ENCODE data around the gene TRIM2.

TRIM2 gene

DNA sequence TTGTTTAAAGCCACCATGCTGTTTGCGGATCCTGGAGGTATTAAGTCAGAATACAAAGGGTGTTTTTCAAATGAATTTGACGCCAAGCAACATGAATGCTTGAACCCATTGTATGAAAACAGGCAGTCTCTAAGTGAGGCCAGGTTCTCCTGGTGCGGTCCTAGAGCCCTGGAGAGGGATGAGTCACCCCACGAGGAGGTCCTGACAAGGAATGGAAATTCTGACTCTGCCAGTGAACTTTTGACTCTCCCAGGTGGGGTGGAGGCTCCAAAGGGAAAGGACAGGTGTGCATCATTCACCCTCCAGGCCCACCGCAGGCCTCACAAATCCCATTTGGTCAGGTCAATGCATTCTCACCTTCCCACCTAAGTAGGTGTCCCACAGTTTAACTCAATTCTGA, 1.5 kb downstream of the TRIM2 start:
- H2BK120ac ChIP-seq (ENCODE audit: low read depth, low read length) = no peak overlapping the region
- H3K79me2 ChIP-seq (ENCODE audit: control insufficient read depth, insufficient read depth, low read length) = no peaks in the 10 kb centered on the region
- peaks cover 4% of the 10 kb centered on the region for H3K79me1 ChIP-seq (ENCODE audit: low read length)
- H3K4me3 ChIP-seq (ENCODE audit: low read length) = no peak overlapping the region
- no peak overlapping the region for H4K5ac ChIP-seq (ENCODE audit: low read length)
- H3K4me1 ChIP-seq (ENCODE audit: control insufficient read depth, low read depth, low read length) = peaks cover 25% of the 10 kb centered on the region
- no peak overlapping the region for H3K23ac ChIP-seq (ENCODE audit: low read length)
- peak overlapping the region; percentile 62 for H3K56ac ChIP-seq (ENCODE audit: low read length)
- peak overlapping the region; percentile 41 for H3K9ac ChIP-seq (ENCODE audit: low read length)
- no peak overlapping the region for H4K8ac ChIP-seq (ENCODE audit: low read depth, low read length)
- H3K27ac ChIP-seq (ENCODE audit: low read depth, low read length) = peak overlapping the region; percentile 54
- H3K4ac ChIP-seq (ENCODE audit: low read depth, low read length) = no peak overlapping the region
- no peaks in the 10 kb centered on the region for H3K36me3 ChIP-seq (ENCODE audit: control insufficient read depth, insufficient read depth, low read length)
- no peaks in the 10 kb centered on the region for H3K27me3 ChIP-seq (ENCODE audit: insufficient read depth, low read length, poor library complexity)
- H3K18ac ChIP-seq (ENCODE audit: low read length) = peak overlapping the region; percentile 70
- WGBS (ENCODE audit: extremely low coverage, insufficient coverage, low lambda C conversion rate) = no CpG with 5 or more reads among the region's 5 CpGs
- DNase-seq = peak; percentile 99
- peak overlapping the region; percentile 59 for H2AK5ac ChIP-seq (ENCODE audit: low read length)
- H3K4me2 ChIP-seq (ENCODE audit: low read length) = peak overlapping the region; percentile 66
- peak overlapping the region; percentile 69 for H2BK5ac ChIP-seq (ENCODE audit: low read length)
- H2BK15ac ChIP-seq (replicated peaks; ENCODE audit: low read depth) = no peak overlapping the region

DNA sequence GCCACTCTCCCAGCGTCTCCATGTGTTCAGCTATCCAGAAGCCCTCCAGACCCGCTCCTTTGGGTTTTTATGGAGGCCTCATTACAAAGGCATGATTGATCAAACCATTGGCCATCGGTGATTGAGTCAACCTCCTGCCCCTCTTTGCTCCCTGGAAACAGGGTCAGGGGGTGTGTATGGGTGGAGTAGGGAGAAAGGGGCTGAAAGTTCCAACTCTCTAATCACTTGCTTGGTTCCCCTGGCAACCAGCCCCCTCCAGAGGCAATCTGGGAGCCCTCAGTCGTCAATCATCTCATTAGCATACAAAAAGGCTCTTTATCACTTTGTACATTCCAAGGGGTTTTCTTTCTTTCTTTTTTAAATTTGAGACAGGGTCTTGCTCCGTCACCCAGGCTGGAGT, 2.3 kb downstream of the TRIM2 start:
- H3K56ac ChIP-seq (ENCODE audit: low read length) = peak overlapping the region; percentile 62
- no peak overlapping the region for H3K4ac ChIP-seq (ENCODE audit: low read depth, low read length)
- H3K18ac ChIP-seq (ENCODE audit: low read length) = peak overlapping the region; percentile 70
- H2BK15ac ChIP-seq (replicated peaks; ENCODE audit: low read depth) = no peak overlapping the region
- peaks cover 4% of the 10 kb centered on the region for H3K79me1 ChIP-seq (ENCODE audit: low read length)
- H3K27me3 ChIP-seq (ENCODE audit: insufficient read depth, low read length, poor library complexity) = no peaks in the 10 kb centered on the region
- no peak overlapping the region for H3K4me3 ChIP-seq (ENCODE audit: low read length)
- H3K79me2 ChIP-seq (ENCODE audit: control insufficient read depth, insufficient read depth, low read length) = no peaks in the 10 kb centered on the region
- peak overlapping the region; percentile 23 for H2BK120ac ChIP-seq (ENCODE audit: low read depth, low read length)
- WGBS (ENCODE audit: extremely low coverage, insufficient coverage, low lambda C conversion rate) = no CpG with 5 or more reads among the region's 5 CpGs
- H2AK5ac ChIP-seq (ENCODE audit: low read length) = peak overlapping the region; percentile 59
- H4K8ac ChIP-seq (ENCODE audit: low read depth, low read length) = no peak overlapping the region
- peak overlapping the region; percentile 65 for H2BK5ac ChIP-seq (ENCODE audit: low read length)
- H3K23ac ChIP-seq (ENCODE audit: low read length) = peak overlapping the region; percentile 10
- peaks cover 25% of the 10 kb centered on the region for H3K4me1 ChIP-seq (ENCODE audit: control insufficient read depth, low read depth, low read length)
- H3K36me3 ChIP-seq (ENCODE audit: control insufficient read depth, insufficient read depth, low read length) = no peaks in the 10 kb centered on the region
- peak overlapping the region; percentile 66 for H3K4me2 ChIP-seq (ENCODE audit: low read length)
- peak; percentile 92 for DNase-seq
- peak overlapping the region; percentile 54 for H3K27ac ChIP-seq (ENCODE audit: low read depth, low read length)
- peak overlapping the region; percentile 41 for H3K9ac ChIP-seq (ENCODE audit: low read length)
- H4K5ac ChIP-seq (ENCODE audit: low read length) = no peak overlapping the region

DNA sequence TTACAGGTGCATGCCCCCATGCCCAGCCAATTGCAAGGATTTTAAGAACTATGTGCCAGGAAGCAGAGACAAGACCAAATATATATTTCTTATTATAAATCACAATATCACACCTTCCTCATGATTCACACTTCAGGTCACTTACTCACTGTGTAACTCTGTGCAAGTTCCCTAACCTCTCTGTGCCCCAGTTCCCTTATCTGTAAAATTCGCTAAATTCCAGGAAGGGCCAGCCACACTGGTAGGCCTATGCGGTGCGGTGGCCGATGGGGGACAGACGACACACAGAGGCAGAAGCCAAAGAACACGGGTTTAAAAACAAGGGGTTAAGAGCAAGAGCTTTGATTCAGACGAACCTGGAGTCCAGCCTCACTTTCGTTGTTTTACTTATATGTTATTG, 2.8 kb downstream of the TRIM2 start:
- H3K27me3 ChIP-seq (ENCODE audit: insufficient read depth, low read length, poor library complexity) = no peaks in the 10 kb centered on the region
- no peak overlapping the region for H2BK120ac ChIP-seq (ENCODE audit: low read depth, low read length)
- peak overlapping the region; percentile 15 for H3K9ac ChIP-seq (ENCODE audit: low read length)
- no peak overlapping the region for H3K4me3 ChIP-seq (ENCODE audit: low read length)
- no CpG with 5 or more reads among the region's 8 CpGs for WGBS (ENCODE audit: extremely low coverage, insufficient coverage, low lambda C conversion rate)
- H3K36me3 ChIP-seq (ENCODE audit: control insufficient read depth, insufficient read depth, low read length) = no peaks in the 10 kb centered on the region
- peaks cover 4% of the 10 kb centered on the region for H3K79me1 ChIP-seq (ENCODE audit: low read length)
- H3K27ac ChIP-seq (ENCODE audit: low read depth, low read length) = peak overlapping the region; percentile 10
- no peak overlapping the region for H2AK5ac ChIP-seq (ENCODE audit: low read length)
- peak; percentile 82 for DNase-seq
- H2BK5ac ChIP-seq (ENCODE audit: low read length) = no peak overlapping the region
- H3K4me2 ChIP-seq (ENCODE audit: low read length) = peak overlapping the region; percentile 16
- no peak overlapping the region for H3K23ac ChIP-seq (ENCODE audit: low read length)
- H3K18ac ChIP-seq (ENCODE audit: low read length) = no peak overlapping the region
- peaks cover 25% of the 10 kb centered on the region for H3K4me1 ChIP-seq (ENCODE audit: control insufficient read depth, low read depth, low read length)
- no peak overlapping the region for H4K5ac ChIP-seq (ENCODE audit: low read length)
- H3K4ac ChIP-seq (ENCODE audit: low read depth, low read length) = no peak overlapping the region
- no peak overlapping the region for H2BK15ac ChIP-seq (replicated peaks; ENCODE audit: low read depth)
- peak overlapping the region; percentile 31 for H3K56ac ChIP-seq (ENCODE audit: low read length)
- H3K79me2 ChIP-seq (ENCODE audit: control insufficient read depth, insufficient read depth, low read length) = no peaks in the 10 kb centered on the region
- H4K8ac ChIP-seq (ENCODE audit: low read depth, low read length) = no peak overlapping the region

GRCh38 chr4:153207567-153207966, 3.3 kb downstream of the TRIM2 start:
- no peak overlapping the region for H2BK120ac ChIP-seq (ENCODE audit: low read depth, low read length)
- no peak overlapping the region for H2AK5ac ChIP-seq (ENCODE audit: low read length)
- H3K79me1 ChIP-seq (ENCODE audit: low read length) = peaks cover 4% of the 10 kb centered on the region
- H4K8ac ChIP-seq (ENCODE audit: low read depth, low read length) = no peak overlapping the region
- WGBS (ENCODE audit: extremely low coverage, insufficient coverage, low lambda C conversion rate) = no CpG with 5 or more reads among the region's 7 CpGs
- H3K4ac ChIP-seq (ENCODE audit: low read depth, low read length) = no peak overlapping the region
- H3K18ac ChIP-seq (ENCODE audit: low read length) = no peak overlapping the region
- H4K5ac ChIP-seq (ENCODE audit: low read length) = no peak overlapping the region
- no peak overlapping the region for H2BK5ac ChIP-seq (ENCODE audit: low read length)
- H3K79me2 ChIP-seq (ENCODE audit: control insufficient read depth, insufficient read depth, low read length) = no peaks in the 10 kb centered on the region
- H3K4me3 ChIP-seq (ENCODE audit: low read length) = no peak overlapping the region
- H3K27me3 ChIP-seq (ENCODE audit: insufficient read depth, low read length, poor library complexity) = no peaks in the 10 kb centered on the region
- H2BK15ac ChIP-seq (replicated peaks; ENCODE audit: low read depth) = no peak overlapping the region
- no peak overlapping the region for H3K56ac ChIP-seq (ENCODE audit: low read length)
- no peak overlapping the region for H3K23ac ChIP-seq (ENCODE audit: low read length)
- peak; percentile 63 for DNase-seq
- no peak overlapping the region for H3K27ac ChIP-seq (ENCODE audit: low read depth, low read length)
- no peaks in the 10 kb centered on the region for H3K36me3 ChIP-seq (ENCODE audit: control insufficient read depth, insufficient read depth, low read length)
- H3K4me2 ChIP-seq (ENCODE audit: low read length) = no peak overlapping the region
- no peak overlapping the region for H3K9ac ChIP-seq (ENCODE audit: low read length)
- H3K4me1 ChIP-seq (ENCODE audit: control insufficient read depth, low read depth, low read length) = peaks cover 25% of the 10 kb centered on the region

- Histone ChIP-seq H3K23ac (ENCODE audit: low read length) (no peak overlapping the region), H3K79me2 (ENCODE audit: control insufficient read depth, insufficient read depth, low read length) (no peaks in the 10 kb centered on the region), H3K9ac (ENCODE audit: low read length) (no peak overlapping the region), H2BK120ac (ENCODE audit: low read depth, low read length) (no peak overlapping the region), H3K36me3 (ENCODE audit: control insufficient read depth, insufficient read depth, low read length) (no peaks in the 10 kb centered on the region), H3K27ac (ENCODE audit: low read depth, low read length) (no peak overlapping the region), H2BK15ac (replicated peaks; ENCODE audit: low read depth) (no peak overlapping the region), H3K4me3 (ENCODE audit: low read length) (no peak overlapping the region), H3K4me1 (ENCODE audit: control insufficient read depth, low read depth, low read length) (peaks cover 24% of the 10 kb centered on the region), H3K56ac (ENCODE audit: low read length) (no peak overlapping the region), H3K18ac (ENCODE audit: low read length) (no peak overlapping the region), H3K27me3 (ENCODE audit: insufficient read depth, low read length, poor library complexity) (no peaks in the 10 kb centered on the region), H3K4me2 (ENCODE audit: low read length) (no peak overlapping the region), H2BK5ac (ENCODE audit: low read length) (no peak overlapping the region), H3K79me1 (ENCODE audit: low read length) (peaks cover 4% of the 10 kb centered on the region), H3K4ac (ENCODE audit: low read depth, low read length) (no peak overlapping the region), H4K5ac (ENCODE audit: low read length) (no peak overlapping the region), H2AK5ac (ENCODE audit: low read length) (no peak overlapping the region), H4K8ac (ENCODE audit: low read depth, low read length) (no peak overlapping the region)
- no CpG with 5 or more reads among the region's 5 CpGs for WGBS (ENCODE audit: extremely low coverage, insufficient coverage, low lambda C conversion rate)
- DNase-seq = peak; percentile 34
These were observed 5.2 kb downstream of the TRIM2 start for GRCh38 chr4:153209410-153209809.

- H3K4me3 ChIP-seq (ENCODE audit: low read length) = no peak overlapping the region
- no peak overlapping the region for H3K4ac ChIP-seq (ENCODE audit: low read depth, low read length)
- no peaks in the 10 kb centered on the region for H3K27me3 ChIP-seq (ENCODE audit: insufficient read depth, low read length, poor library complexity)
- WGBS (ENCODE audit: extremely low coverage, insufficient coverage, low lambda C conversion rate) = no CpG with 5 or more reads among the region's 1 CpG
- H4K8ac ChIP-seq (ENCODE audit: low read depth, low read length) = no peak overlapping the region
- H3K4me2 ChIP-seq (ENCODE audit: low read length) = no peak overlapping the region
- peaks cover 21% of the 10 kb centered on the region for H3K4me1 ChIP-seq (ENCODE audit: control insufficient read depth, low read depth, low read length)
- no peak overlapping the region for H3K23ac ChIP-seq (ENCODE audit: low read length)
- no peak overlapping the region for H3K56ac ChIP-seq (ENCODE audit: low read length)
- peaks cover 4% of the 10 kb centered on the region for H3K79me1 ChIP-seq (ENCODE audit: low read length)
- no peak for DNase-seq
- H2BK15ac ChIP-seq (replicated peaks; ENCODE audit: low read depth) = no peak overlapping the region
- no peak overlapping the region for H3K27ac ChIP-seq (ENCODE audit: low read depth, low read length)
- H2AK5ac ChIP-seq (ENCODE audit: low read length) = no peak overlapping the region
- no peak overlapping the region for H2BK5ac ChIP-seq (ENCODE audit: low read length)
- H3K9ac ChIP-seq (ENCODE audit: low read length) = no peak overlapping the region
- H3K18ac ChIP-seq (ENCODE audit: low read length) = no peak overlapping the region
- no peak overlapping the region for H4K5ac ChIP-seq (ENCODE audit: low read length)
- no peak overlapping the region for H2BK120ac ChIP-seq (ENCODE audit: low read depth, low read length)
- H3K79me2 ChIP-seq (ENCODE audit: control insufficient read depth, insufficient read depth, low read length) = no peaks in the 10 kb centered on the region
- no peaks in the 10 kb centered on the region for H3K36me3 ChIP-seq (ENCODE audit: control insufficient read depth, insufficient read depth, low read length)
These were observed 6.5 kb downstream of the TRIM2 start for GRCh38 chr4:153210727-153211126.

All from mesendoderm (in vitro differentiated cells).